Nephron (organoid): Measurements from ENCODE around the gene FABP1.

ENCODE experiments used
- H3K27ac Mint-ChIP-seq, 3 experiments: 2 replicates each; pipeline ENCODE4 v1.8.0; 2020; ENCODE audit warnings: mixed read lengths in 3 of 3, mild to moderate bottlenecking in 2 of 3, moderate library complexity in 1 of 3
- H3K27me3 Mint-ChIP-seq: 2 replicates; pipeline ENCODE4 v1.8.0; 2021; ENCODE audit warnings: low read depth, mild to moderate bottlenecking, moderate library complexity, mixed read lengths
- H3K36me3 Mint-ChIP-seq: 2 replicates; pipeline ENCODE4 v1.8.0; 2020; ENCODE audit warnings: low read depth, mixed read lengths
- H3K4me1 Mint-ChIP-seq: 2 replicates; pipeline ENCODE4 v1.8.0; 2020; ENCODE audit warnings: mixed read lengths
- H3K4me3 Mint-ChIP-seq, 3 experiments: 2 replicates each; pipeline ENCODE4 v1.8.0; 2020; ENCODE audit warnings: mild to moderate bottlenecking in 3 of 3, mixed read lengths in 3 of 3, moderate library complexity in 2 of 3
- H3K9me3 Mint-ChIP-seq: 2 replicates; pipeline ENCODE4 v1.8.0; 2020; ENCODE audit warnings: mixed read lengths
- CTCF ChIP-seq, 3 experiments: fragments of 200-600 bp; sonication (generic); IDR thresholded peaks; one replicate each; pipeline ENCODE4 v1.5.0; 2021; ENCODE audit warnings: antibody characterized with exemption in 3 of 3; ENCODE audit not compliant: unreplicated experiment in 3 of 3

FABP1 gene

DNA sequence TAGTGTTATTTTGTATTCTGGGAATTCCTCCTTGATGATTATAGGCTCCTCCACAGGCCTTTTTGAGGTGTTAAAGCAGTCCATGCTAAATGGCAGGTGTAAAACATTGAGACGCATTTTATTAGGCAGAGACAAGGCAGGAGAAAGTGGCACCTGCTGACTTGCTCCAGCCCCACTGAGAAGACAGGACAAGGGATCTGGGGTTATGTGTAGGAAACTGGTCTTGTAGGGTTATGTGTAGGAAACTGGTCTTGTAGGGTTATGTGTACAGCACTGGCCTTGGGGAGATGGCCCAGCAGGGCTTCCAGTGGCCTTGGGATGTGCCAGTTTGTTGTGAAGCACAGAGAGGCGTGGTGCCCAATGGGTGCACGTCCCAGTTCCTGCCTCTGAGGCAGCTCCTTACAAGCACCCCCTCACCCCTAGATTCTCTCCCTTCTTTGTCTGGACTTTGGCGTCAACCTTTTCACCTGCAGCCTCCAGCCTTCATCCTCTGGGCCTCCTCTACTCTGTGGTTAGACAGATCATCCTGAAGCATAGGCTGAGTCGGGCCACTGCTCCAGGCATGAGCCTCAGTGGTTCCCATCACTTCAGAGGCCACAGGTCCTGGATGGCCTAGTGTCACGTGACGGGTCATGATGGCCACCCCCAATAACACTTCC lies 921 bp upstream of the FABP1 start:
- H3K27me3 Mint-ChIP-seq: peaks cover 9% of the 10 kb centered on the region
- no peaks in the 10 kb centered on the region for H3K9me3 Mint-ChIP-seq
- no peak overlapping the region for H3K27ac Mint-ChIP-seq
- no peak for TF ChIP-seq CTCF (IDR thresholded peaks at IDR 0.05; ENCODE audit: unreplicated experiment in 3 of 3)
- H3K4me1 Mint-ChIP-seq: no peaks in the 10 kb centered on the region
- H3K36me3 Mint-ChIP-seq: no peaks in the 10 kb centered on the region
- H3K4me3 Mint-ChIP-seq: no peak overlapping the region

DNA sequence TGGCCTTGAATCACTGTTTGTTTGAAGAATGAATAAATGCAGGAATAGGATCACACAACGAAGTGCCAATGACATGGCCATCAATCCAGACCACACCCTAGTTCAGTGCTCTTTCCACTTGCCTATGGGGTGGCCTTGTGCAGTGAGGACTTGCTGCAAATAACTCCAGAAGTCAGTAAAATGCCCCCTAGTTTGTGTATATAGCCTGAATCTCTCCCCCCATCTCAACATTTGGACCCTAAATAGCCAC lies 299 bp downstream of the FABP1 start:
- Mint-ChIP-seq H3K27me3 (peaks cover 9% of the 10 kb centered on the region), H3K9me3 (no peaks in the 10 kb centered on the region), H3K36me3 (no peaks in the 10 kb centered on the region), H3K27ac (no peak overlapping the region), H3K4me1 (no peaks in the 10 kb centered on the region), H3K4me3 (no peak overlapping the region)
- TF ChIP-seq CTCF (IDR thresholded peaks at IDR 0.05; ENCODE audit: unreplicated experiment in 3 of 3): no peak

- TF ChIP-seq CTCF (IDR thresholded peaks at IDR 0.05; ENCODE audit: unreplicated experiment in 3 of 3): no peak
- Mint-ChIP-seq H3K4me3 (no peak overlapping the region), H3K27me3 (peaks cover 9% of the 10 kb centered on the region), H3K9me3 (no peaks in the 10 kb centered on the region), H3K4me1 (no peaks in the 10 kb centered on the region), H3K27ac (no peak overlapping the region), H3K36me3 (no peaks in the 10 kb centered on the region)
These were observed 857 bp downstream of the FABP1 start for GRCh38 chr2:88126772-88127637.

GRCh38 chr2:88125924-88126771 lies 1.7 kb downstream of the FABP1 start:
- Mint-ChIP-seq H3K4me3 (no peak overlapping the region), H3K27ac (no peak overlapping the region), H3K36me3 (no peaks in the 10 kb centered on the region), H3K9me3 (no peaks in the 10 kb centered on the region), H3K4me1 (peaks cover under 1% of the 10 kb centered on the region), H3K27me3 (peaks cover 14% of the 10 kb centered on the region)
- no peak for TF ChIP-seq CTCF (IDR thresholded peaks at IDR 0.05; ENCODE audit: unreplicated experiment in 3 of 3)

- Mint-ChIP-seq H3K4me3 (no peak overlapping the region), H3K27me3 (peaks cover 14% of the 10 kb centered on the region), H3K4me1 (peaks cover 4% of the 10 kb centered on the region), H3K36me3 (no peaks in the 10 kb centered on the region), H3K27ac (no peak overlapping the region), H3K9me3 (no peaks in the 10 kb centered on the region)
- TF ChIP-seq CTCF (IDR thresholded peaks at IDR 0.05; ENCODE audit: unreplicated experiment in 3 of 3): no peak
These were observed 2.4 kb downstream of the FABP1 start for GRCh38 chr2:88125344-88125923.
